H1 (cell line): Measurements from ENCODE around the gene LRRTM4. TPM values are rescaled to one million over a fixed set of nuclear protein-coding genes. Genes with fewer than 3 reads are reported as not detected.

ENCODE experiments used
- CTCF ChIA-PET: fragments of 300-600 bp; sonication (Branson Sonifier 250); formaldehyde crosslinking; loops from one replicate; lab custom pipeline; 2021; ENCODE audit not compliant: partially characterized antibody; lab: Charles Lee
- POLR2A ChIA-PET: fragments of 300-600 bp; sonication (Branson Sonifier 250); formaldehyde crosslinking; loops from one replicate; lab custom pipeline; 2021; ENCODE audit warnings: inconsistent platforms; ENCODE audit not compliant: partially characterized antibody; lab: Charles Lee
- DNase-seq, 2 experiments: peaks; one replicate each; pipeline versions ENCODE4 v3.0.0 to v3.0.0-alpha.2; 2010 to 2022; ENCODE audit warnings: low spot score in 2 of 2, low read depth in 1 of 2, mixed read lengths in 1 of 2
- FAIRE-seq: peaks from 2 replicates; lab custom pipeline; 2011; peaks lifted over from hg19 to GRCh38; lab: Jason Lieb, UNC
- H2AFZ ChIP-seq: 2 replicates; pipeline ENCODE4 v1.8.1; 2012; ENCODE audit warnings: low read length, inconsistent platforms
- H2AK5ac ChIP-seq: 2 replicates; pipeline ENCODE4 v1.6.1; 2013; ENCODE audit warnings: low read depth, low read length
- H2BK120ac ChIP-seq: replicated peaks from 2 replicates; pipeline ENCODE3; 2013; ENCODE audit warnings: low read depth, low read length, inconsistent platforms
- H2BK12ac ChIP-seq: 2 replicates; pipeline ENCODE4 v1.6.1; 2013; ENCODE audit warnings: low read depth, low read length
- H2BK15ac ChIP-seq: 2 replicates; pipeline ENCODE4 v1.6.1; 2013; ENCODE audit warnings: low read length
- H2BK20ac ChIP-seq: 2 replicates; pipeline ENCODE4 v1.6.1; 2013; ENCODE audit warnings: low read length
- H2BK5ac ChIP-seq: 2 replicates; pipeline ENCODE4 v1.6.1; 2013; ENCODE audit warnings: low read depth, low read length
- H3K14ac ChIP-seq: 2 replicates; pipeline ENCODE4 v1.6.1; 2013; ENCODE audit warnings: inconsistent platforms; ENCODE audit not compliant: insufficient read length
- H3K18ac ChIP-seq: 2 replicates; pipeline ENCODE4 v1.6.1; 2013; ENCODE audit warnings: low read length; ENCODE audit errors: extremely low read depth
- H3K23ac ChIP-seq: 2 replicates; pipeline ENCODE4 v1.6.1; 2013; ENCODE audit warnings: inconsistent platforms; ENCODE audit not compliant: insufficient read length
- H3K23me2 ChIP-seq: 2 replicates; pipeline ENCODE4 v1.6.1; 2013; ENCODE audit warnings: low read depth, low read length
- H3K27ac ChIP-seq: 2 replicates; pipeline ENCODE4 v1.6.1; 2011; ENCODE audit warnings: low read depth, low read length, inconsistent platforms
- H3K27me3 ChIP-seq, 4 experiments: replicated peaks in 1 of 4; 1 replicate in 1 of 4; 2 replicates in 3 of 4; pipeline versions ENCODE4 v1.6.1 to v1.8.1; 2011 to 2013; ENCODE audit warnings: low read length in 3 of 4, mild to moderate bottlenecking in 3 of 4, inconsistent platforms in 2 of 4, mixed read lengths in 2 of 4, moderate library complexity in 1 of 4; ENCODE audit not compliant: control insufficient read depth in 3 of 4, insufficient read depth in 3 of 4; ENCODE audit errors: extremely low read depth in 1 of 4
- H3K36me3 ChIP-seq, 4 experiments: 2 replicates each; pipeline versions ENCODE4 v1.6.1 to v1.8.1; 2011 to 2013; ENCODE audit warnings: mild to moderate bottlenecking in 4 of 4, low read length in 3 of 4, moderate library complexity in 2 of 4, control low read depth in 1 of 4, inconsistent platforms in 1 of 4; ENCODE audit not compliant: insufficient read depth in 4 of 4, control insufficient read depth in 2 of 4
- H3K4ac ChIP-seq: replicated peaks from 2 replicates; pipeline ENCODE3; 2013; ENCODE audit warnings: low read length, low read depth, mixed read lengths, inconsistent platforms; ENCODE audit not compliant: insufficient read length
- H3K4me1 ChIP-seq, 4 experiments: replicated peaks in 1 of 4; 1 replicate in 1 of 4; 2 replicates in 3 of 4; pipeline versions ENCODE4 v1.6.1 to v1.8.1; 2011 to 2013; ENCODE audit warnings: low read length in 3 of 4, inconsistent platforms in 2 of 4, mixed read lengths in 1 of 4; ENCODE audit not compliant: insufficient read depth in 4 of 4, control insufficient read depth in 3 of 4
- H3K4me2 ChIP-seq, 2 experiments: 2 replicates each; pipeline versions ENCODE4 v1.6.1 to v1.8.1; 2011 to 2013; ENCODE audit warnings: low read depth in 2 of 2, low read length in 2 of 2, control low read depth in 1 of 2, inconsistent platforms in 1 of 2, mild to moderate bottlenecking in 1 of 2; ENCODE audit not compliant: insufficient read depth in 1 of 2
- H3K4me3 ChIP-seq, 4 experiments: fragments of 200-600, 300-600 bp in 1 of 4; sonication (generic), shearing (Covaris generic), sonication (Bioruptor Twin) in 1 of 4; 2 replicates each; pipeline versions ENCODE4 v1.5.1 to v1.8.1; 2011 to 2016; ENCODE audit warnings: low read length in 4 of 4, low read depth in 3 of 4, control low read depth in 2 of 4, inconsistent platforms in 2 of 4, mild to moderate bottlenecking in 2 of 4, mixed read lengths in 1 of 4, moderate library complexity in 1 of 4; ENCODE audit not compliant: insufficient read depth in 2 of 4; ENCODE audit errors: extremely low read depth in 1 of 4
- H3K56ac ChIP-seq: replicated peaks from 2 replicates; pipeline ENCODE3; 2013; ENCODE audit warnings: low read depth, mild to moderate bottlenecking, mixed read lengths, low read length, inconsistent platforms; ENCODE audit not compliant: insufficient read length
- H3K79me1 ChIP-seq: 2 replicates; pipeline ENCODE4 v1.6.1; 2013; ENCODE audit warnings: low read depth, low read length, control low read depth
- H3K79me2 ChIP-seq, 2 experiments: 2 replicates each; pipeline versions ENCODE4 v1.6.1 to v1.8.1; 2012 to 2013; ENCODE audit warnings: low read length in 2 of 2, mild to moderate bottlenecking in 2 of 2, inconsistent platforms in 1 of 2; ENCODE audit not compliant: insufficient read depth in 2 of 2, control insufficient read depth in 1 of 2
- H3K9ac ChIP-seq, 4 experiments: replicated peaks in 1 of 4; 1 replicate in 1 of 4; 2 replicates in 3 of 4; pipeline versions ENCODE4 v1.6.1 to v1.8.1; 2011 to 2013; ENCODE audit warnings: low read depth in 3 of 4, low read length in 3 of 4, control low read depth in 2 of 4, mild to moderate bottlenecking in 2 of 4, moderate library complexity in 2 of 4, inconsistent platforms in 1 of 4; ENCODE audit errors: extremely low read depth in 1 of 4
- H3K9me3 ChIP-seq, 2 experiments: 2 replicates each; pipeline versions ENCODE4 v1.6.1 to v1.8.1; 2012 to 2013; ENCODE audit warnings: mild to moderate bottlenecking in 2 of 2, moderate library complexity in 2 of 2, control low read depth in 1 of 2, inconsistent platforms in 1 of 2, low read depth in 1 of 2, low read length in 1 of 2, mixed read lengths in 1 of 2; ENCODE audit not compliant: insufficient read depth in 2 of 2
- H4K20me1 ChIP-seq, 2 experiments: replicated peaks in 1 of 2; 2 replicates each; pipeline versions ENCODE3 to v1.8.1; 2011 to 2013; ENCODE audit warnings: inconsistent platforms in 2 of 2, low read length in 2 of 2, mild to moderate bottlenecking in 1 of 2; ENCODE audit not compliant: insufficient read depth in 2 of 2, control insufficient read depth in 1 of 2
- H4K5ac ChIP-seq: 2 replicates; pipeline ENCODE4 v1.6.1; 2013; ENCODE audit warnings: low read length, low read depth, mixed read lengths, inconsistent platforms; ENCODE audit not compliant: insufficient read length
- H4K8ac ChIP-seq: 2 replicates; pipeline ENCODE4 v1.8.0; 2013; ENCODE audit warnings: mild to moderate bottlenecking, moderate library complexity, low read length, inconsistent platforms; ENCODE audit not compliant: insufficient read depth; ENCODE audit errors: extremely low read depth
- H4K91ac ChIP-seq: replicated peaks from 2 replicates; pipeline ENCODE3; 2013; ENCODE audit warnings: low read length, mixed read lengths, inconsistent platforms; ENCODE audit not compliant: insufficient read length
- ASH2L ChIP-seq: fragments of 200-600, 300-600 bp; sonication (generic); IDR thresholded peaks from one replicate; pipeline ENCODE4 v1.7.1; 2017; ENCODE audit warnings: low read length
- ATF2 ChIP-seq: IDR thresholded peaks from 2 replicates; pipeline ENCODE4 v1.6.1; 2012; ENCODE audit warnings: low read length, inconsistent platforms
- ATF3 ChIP-seq: IDR thresholded peaks from 2 replicates; pipeline ENCODE4 v1.6.1; 2011; ENCODE audit warnings: low read depth, mild to moderate bottlenecking, low read length; ENCODE audit not compliant: insufficient read depth
- CBX5 ChIP-seq: fragments of 300-800, 300-1000 bp; sonication (generic); IDR thresholded peaks from 2 replicates; pipeline ENCODE4 v1.7.1; 2016; ENCODE audit warnings: antibody characterized with exemption, low read length, low read depth
- CBX8 ChIP-seq: fragments of 300-800, 300-1000 bp; sonication (generic); IDR thresholded peaks from 2 replicates; pipeline ENCODE4 v1.7.1; 2016; ENCODE audit warnings: low read depth, low read length, borderline replicate concordance
- HDAC6 ChIP-seq: IDR thresholded peaks from one replicate; pipeline ENCODE4 v1.7.1; 2012; ENCODE audit warnings: low read depth, mild to moderate bottlenecking, inconsistent platforms, low read length, moderate library complexity
- RFX5 ChIP-seq: IDR thresholded peaks from 2 replicates; pipeline ENCODE4 v1.6.1; 2011; ENCODE audit warnings: low read depth, low read length, improper control_type of control experiment, borderline replicate concordance
- SIN3A ChIP-seq, 2 experiments: IDR thresholded peaks in 1 of 2; conservative IDR thresholded peaks in 1 of 2; 2 replicates each; pipeline ENCODE4 v1.6.1; 2011 to 2012; ENCODE audit warnings: low read length in 2 of 2, improper control_type of control experiment in 1 of 2, low read depth in 1 of 2, mild to moderate bottlenecking in 1 of 2
- SIRT6 ChIP-seq: IDR thresholded peaks from one replicate; pipeline ENCODE4 v1.7.1; 2012; ENCODE audit warnings: low read length, inconsistent platforms
- TAF1 ChIP-seq: IDR thresholded peaks from 2 replicates; pipeline ENCODE4 v1.6.1; 2011; ENCODE audit warnings: mild to moderate bottlenecking, low read depth, low read length
- TAF7 ChIP-seq: optimal IDR thresholded peaks from 2 replicates; pipeline ENCODE3; 2011; ENCODE audit warnings: low read depth, mild to moderate bottlenecking, inconsistent platforms, low read length, moderate library complexity, borderline replicate concordance
- ZNF274 ChIP-seq: IDR thresholded peaks from 2 replicates; pipeline ENCODE4 v1.7.0; 2012; ENCODE audit warnings: low read length, borderline replicate concordance; ENCODE audit errors: extremely low read depth
- WGBS, 2 experiments: shearing (Covaris generic) in 1 of 2; methylation state at CpG; one replicate each; pipeline versions ENCODE4 v1.1.6 to v1.1.7; 2013 to 2015; ENCODE audit warnings: low lambda C conversion rate in 2 of 2, mixed read lengths in 2 of 2, inconsistent platforms in 1 of 2, low coverage in 1 of 2, missing lambda C conversion rate in 1 of 2; ENCODE audit not compliant: insufficient replicate concordance in 2 of 2, insufficient coverage in 1 of 2, insufficient read length in 1 of 2; ENCODE audit errors: extremely low coverage in 1 of 2, missing lambda C conversion rate in 1 of 2; 5-methylcytosine and 5-hydroxymethylcytosine counted together
- polyA plus RNA-seq, 7 experiments: library from polyadenylated mRNA; depleted of rRNA in 3 of 7; stranded (reverse) in 5 of 7; unstranded in 2 of 7; fragments of >200 nt in 5 of 7; fragments of 200-250 nt in 2 of 7; gene quantifications; 1 replicate in 5 of 7; 2 replicates in 1 of 7; 4 replicates in 1 of 7; pipeline versions ENCODE4 v1.2.1 to v1.2.3, GENCODE V29; 2011 to 2013; ENCODE audit warnings: missing spikeins in 2 of 7, mixed read lengths in 2 of 7
- total RNA-seq: library from RNA; stranded (reverse); fragmentation: NEBNext Ultra II Directional; extraction: Animal tissue kit (Norgen Biotek cat#: 25700); gene quantifications from 2 replicates; pipeline ENCODE4 v1.2.1, GENCODE V29; 2021

The LRRTM4 gene
- total and polyA plus RNA-seq, 2 of the 8 experiments (the other 6 are each of a cell fraction or from before 2014, with no cell fraction given), result 3.6 to 9.5 TPM

DNA sequence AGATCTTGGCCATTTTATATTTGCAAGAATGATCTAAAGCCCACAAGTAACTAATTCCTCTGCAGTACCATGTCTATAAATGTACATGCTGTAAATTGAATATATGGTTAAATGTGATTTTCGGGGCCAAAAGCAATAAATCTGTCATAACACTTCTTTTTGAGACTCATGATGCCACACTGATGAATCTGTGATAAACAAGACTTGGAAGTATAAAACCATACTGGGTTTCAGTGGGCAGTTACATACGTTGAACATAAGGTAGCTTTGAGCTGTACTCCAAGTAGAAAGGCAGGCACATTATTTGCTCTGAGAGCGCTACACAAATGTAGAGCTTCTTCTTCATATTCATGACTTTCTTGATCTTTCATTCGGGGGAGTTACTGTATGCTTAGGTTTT is 792.2 kb downstream of the LRRTM4 start:
- H4K5ac ChIP-seq, result no peak overlapping the region
- no peak overlapping the region for H3K18ac ChIP-seq
- H3K9ac ChIP-seq, result no peak overlapping the region
- H3K4me2 ChIP-seq, result no peak overlapping the region
- H3K4me1 ChIP-seq, result no peaks in the 10 kb centered on the region
- no peak overlapping the region for H3K56ac ChIP-seq
- no peak overlapping the region for H2BK15ac ChIP-seq
- H2BK5ac ChIP-seq, result no peak overlapping the region
- H4K20me1 ChIP-seq, result no peaks in the 10 kb centered on the region
- H3K14ac ChIP-seq, result no peak overlapping the region
- H3K9me3 ChIP-seq, result peaks cover 0 to 6% of the 10 kb centered on the region in 2 experiments; a peak in 1 of 4 replicates
- H3K36me3 ChIP-seq, result no peaks in the 10 kb centered on the region
- H3K23ac ChIP-seq, result no peak overlapping the region
- H2BK20ac ChIP-seq, result no peak overlapping the region
- CTCF ChIA-PET, result interaction anchor here (0.7 kb wide), 1 partner anchor 10 kb away, joined by 3 read pairs; no protein-coding TSS in a partner anchor
- no peak overlapping the region for H2BK12ac ChIP-seq
- 98% methylated on average over 4 of the region's 4 CpGs; no CpG with 5 or more reads in 1 of the 2 experiments for whole genome bisulfite sequencing, 2 experiments
- POLR2A ChIA-PET, result no interaction called here
- no peaks in the 10 kb centered on the region for H3K23me2 ChIP-seq
- no peak overlapping the region for H3K27ac ChIP-seq
- no peak overlapping the region for H3K4ac ChIP-seq
- no peaks in the 10 kb centered on the region for H3K79me2 ChIP-seq
- no peaks in the 10 kb centered on the region for H3K27me3 ChIP-seq
- H3K4me3 ChIP-seq, result no peak overlapping the region
- H4K91ac ChIP-seq, result no peak overlapping the region
- H3K79me1 ChIP-seq, result no peaks in the 10 kb centered on the region
- no peak for FAIRE-seq
- no peak overlapping the region for H2BK120ac ChIP-seq
- H2AK5ac ChIP-seq, result no peak overlapping the region
- DNase-seq, result no peak
- H4K8ac ChIP-seq, result no peak overlapping the region
- no peak overlapping the region for H2AFZ ChIP-seq
- no peak for TF ChIP-seq HDAC6
- TF ChIP-seq ZNF274, result no peak
- no peak for TF ChIP-seq ATF3
- TF ChIP-seq ASH2L, result no peak
- TF ChIP-seq SIRT6, result no peak
- no peak for TF ChIP-seq TAF1
- no peak for TF ChIP-seq CBX5
- no peak for TF ChIP-seq CBX8
- TF ChIP-seq RFX5, result no peak
- no peak for TF ChIP-seq TAF7
- no peak for TF ChIP-seq SIN3A (conservative IDR thresholded peaks at IDR 0.05 in 1 of 2, IDR thresholded peaks at IDR 0.05 in 1 of 2; ENCODE audit: low read depth in 1 of 2, low read length in 2 of 2)
- no peak for TF ChIP-seq ATF2
